Muscle of back (tissue), 10 donors: ENCODE measurements around the gene UBE2D4. TPM values are rescaled to one million over a fixed set of nuclear protein-coding genes. Genes with fewer than 3 reads are reported as not detected.

Experiments used
- polyA plus RNA-seq, 10 donors: library from polyadenylated mRNA; unstranded; fragments of 120-200 nt; gene quantifications; one replicate each; pipeline ENCODE4 v1.2.1, GENCODE V29; 2013; ENCODE audit not compliant: insufficient read length in 10 of 10

The UBE2D4 gene
- polyA plus RNA-seq, 10 donors: 14.6 to 23.6 (median 20.4) TPM

Other genes starting within 250 kb of the UBE2D4 start
- gene COA1, start 196.9 kb upstream of the UBE2D4 start, polyA plus RNA-seq: 10 to 100 TPM; 35.2 to 45.4 (median 40.7) TPM
- gene BLVRA, start 167.8 kb upstream of the UBE2D4 start, polyA plus RNA-seq: 10 to 100 TPM; 27.7 to 37.1 (median 29.6) TPM
- 10 to 100 TPM; 58.7 to 83.7 (median 71.9) TPM for gene MRPS24, start 56.9 kb upstream of the UBE2D4 start, polyA plus RNA-seq
- gene URGCP, start 19.8 kb upstream of the UBE2D4 start, polyA plus RNA-seq: 10 to 100 TPM; 15.7 to 22.7 (median 20.4) TPM
- 1 to 10 TPM in 3 of 10 donors, under 1 TPM in 7; 0.20 to 2.0 (median 0.73) TPM for gene SPDYE1, start 71.5 kb downstream of the UBE2D4 start, polyA plus RNA-seq
- 10 to 100 TPM; 33.9 to 60.6 (median 44.6) TPM for gene DBNL, start 118.3 kb downstream of the UBE2D4 start, polyA plus RNA-seq
- gene PGAM2, start 139.1 kb downstream of the UBE2D4 start, polyA plus RNA-seq: 100 to 1,000 TPM; 100 to 285 (median 240) TPM
- gene POLM, start 156.1 kb downstream of the UBE2D4 start, polyA plus RNA-seq: 10 to 100 TPM in 9 of 10 donors, 1 to 10 TPM in 1; 9.3 to 18.8 (median 11.3) TPM
- 100 to 1,000 TPM in 4 of 10 donors, 10 to 100 TPM in 6; 58.9 to 135 (median 84.9) TPM for gene AEBP1, start 177.9 kb downstream of the UBE2D4 start, polyA plus RNA-seq
- gene POLD2, start 197.1 kb downstream of the UBE2D4 start, polyA plus RNA-seq: 10 to 100 TPM; 61.0 to 89.1 (median 77.6) TPM
- gene MYL7, start 214.9 kb downstream of the UBE2D4 start, polyA plus RNA-seq: 10 to 100 TPM in 1 of 10 donors, 1 to 10 TPM in 9; 2.4 to 11.2 (median 5.4) TPM